AG04450 (cell line): ENCODE results near the gene CLCA4. TPM values are rescaled to one million over a fixed set of nuclear protein-coding genes. Genes with fewer than 3 reads are reported as not detected.

Experiments
- CTCF ChIA-PET: fragments of 300-600, 350-600 bp; formaldehyde crosslinking; extraction: SDS; loops from one replicate; lab custom pipeline; 2022; ENCODE audit warnings: antibody characterized with exemption, inconsistent platforms; lab: Charles Lee
- POLR2A ChIA-PET: fragments of 350-600 bp; formaldehyde crosslinking; extraction: SDS; loops from one replicate; lab custom pipeline; 2021; ENCODE audit warnings: antibody characterized with exemption, inconsistent platforms; lab: Yijun Ruan, JAX
- DNase-seq: peaks from one replicate; pipeline ENCODE4 v3.0.0-alpha.2; 2011; ENCODE audit warnings: low read depth, low spot score
- H3K27ac ChIP-seq: one replicate; pipeline ENCODE4 v1.5.1; 2012; ENCODE audit warnings: low read depth, low read length, control low read depth
- H3K27me3 ChIP-seq: one replicate; pipeline ENCODE4 v1.6.0; 2012; ENCODE audit warnings: low read length; ENCODE audit not compliant: control insufficient read depth, insufficient read depth
- H3K4me3 ChIP-seq: 2 replicates; pipeline ENCODE4 v1.5.1; 2011; ENCODE audit warnings: mild to moderate bottlenecking, low read depth, low read length, control low read depth
- H3K9me3 ChIP-seq: 2 replicates; pipeline ENCODE4 v1.5.1; 2012; ENCODE audit warnings: low read length; ENCODE audit not compliant: control insufficient read depth, insufficient read depth
- polyA plus RNA-seq: library from polyadenylated mRNA; depleted of rRNA; stranded (reverse); fragments of >200 nt; gene quantifications from 2 replicates; pipeline ENCODE4 v1.2.3, GENCODE V29; 2011
- TF ChIP-seq, protein P1 (sequence below): IDR thresholded peaks from 2 replicates; pipeline ENCODE4 v1.5.1; 2011; ENCODE audit warnings: low read depth, low read length, control low read depth, inconsistent platforms

CLCA4 gene
- polyA plus RNA-seq, 1 experiment: not detected

GRCh38 chr1:86505564-86505902 is 41.3 kb upstream of the CLCA4 start:
- no peak overlapping the region for H3K27ac ChIP-seq
- TF ChIP-seq, protein P1, sequence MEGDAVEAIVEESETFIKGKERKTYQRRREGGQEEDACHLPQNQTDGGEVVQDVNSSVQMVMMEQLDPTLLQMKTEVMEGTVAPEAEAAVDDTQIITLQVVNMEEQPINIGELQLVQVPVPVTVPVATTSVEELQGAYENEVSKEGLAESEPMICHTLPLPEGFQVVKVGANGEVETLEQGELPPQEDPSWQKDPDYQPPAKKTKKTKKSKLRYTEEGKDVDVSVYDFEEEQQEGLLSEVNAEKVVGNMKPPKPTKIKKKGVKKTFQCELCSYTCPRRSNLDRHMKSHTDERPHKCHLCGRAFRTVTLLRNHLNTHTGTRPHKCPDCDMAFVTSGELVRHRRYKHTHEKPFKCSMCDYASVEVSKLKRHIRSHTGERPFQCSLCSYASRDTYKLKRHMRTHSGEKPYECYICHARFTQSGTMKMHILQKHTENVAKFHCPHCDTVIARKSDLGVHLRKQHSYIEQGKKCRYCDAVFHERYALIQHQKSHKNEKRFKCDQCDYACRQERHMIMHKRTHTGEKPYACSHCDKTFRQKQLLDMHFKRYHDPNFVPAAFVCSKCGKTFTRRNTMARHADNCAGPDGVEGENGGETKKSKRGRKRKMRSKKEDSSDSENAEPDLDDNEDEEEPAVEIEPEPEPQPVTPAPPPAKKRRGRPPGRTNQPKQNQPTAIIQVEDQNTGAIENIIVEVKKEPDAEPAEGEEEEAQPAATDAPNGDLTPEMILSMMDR: no peak

DNA sequence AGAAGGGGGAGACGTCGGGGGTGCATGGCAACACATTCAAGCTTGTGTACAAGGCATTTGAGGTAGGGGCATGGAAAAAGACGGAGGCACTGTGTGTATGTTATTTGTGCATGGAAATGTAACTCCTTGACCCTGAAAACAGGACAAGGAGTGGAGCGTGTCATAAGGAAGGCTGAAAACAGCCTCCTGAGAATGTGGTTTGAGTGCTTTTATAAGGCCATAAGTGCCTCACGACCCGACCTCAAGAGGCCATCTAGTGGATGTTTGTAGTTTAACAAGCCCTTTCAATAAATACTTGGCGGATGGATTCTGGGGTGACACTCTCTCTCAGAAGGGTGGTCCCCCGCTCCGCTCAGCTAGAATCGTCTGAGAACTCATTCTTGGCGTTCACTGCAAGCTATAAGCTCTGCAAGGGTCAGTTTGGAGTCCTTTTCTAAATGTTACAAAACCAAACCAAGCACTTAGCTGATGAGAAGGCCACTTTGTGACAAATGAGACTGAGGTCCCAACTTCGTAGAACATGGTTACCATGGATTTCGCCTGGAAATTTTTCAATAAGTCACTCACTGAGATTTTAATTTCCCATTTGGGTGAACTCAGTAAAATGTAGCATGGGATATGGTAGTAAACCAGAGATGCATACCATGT is 38.8 kb upstream of the CLCA4 start:
- Histone ChIP-seq H3K9me3 (no peaks in the 10 kb centered on the region), H3K4me3 (no peak overlapping the region), H3K27ac (no peak overlapping the region), H3K27me3 (peaks cover 8% of the 10 kb centered on the region)
- POLR2A ChIA-PET: no interaction called here
- peak; percentile 11 for DNase-seq
- CTCF ChIA-PET: interaction anchor here (0.7 to 4.1 kb wide), 11 partner anchors 8 to 576 kb away, joined by 3 to 29 read pairs (median 4); no protein-coding TSS in a partner anchor
- TF ChIP-seq, protein P1: peak; percentile 52

More at GRCh38 chr1:86505564-86505902, 41.3 kb upstream of the CLCA4 start:
- ChIA-PET POLR2A (no interaction called here), CTCF (interaction anchor here (1.1 to 3.5 kb wide), 5 partner anchors 13 to 335 kb away, joined by 3 to 36 read pairs (median 7); partner anchors contain the start of gene SH3GLB1)
- Histone ChIP-seq H3K4me3 (no peak overlapping the region), H3K27me3 (peaks cover 8% of the 10 kb centered on the region), H3K9me3 (no peaks in the 10 kb centered on the region)
- no peak for DNase-seq

GRCh38 chr1:86508583-86508969 is 38.3 kb upstream of the CLCA4 start:
- Histone ChIP-seq H3K27ac (no peak overlapping the region), H3K9me3 (no peaks in the 10 kb centered on the region), H3K4me3 (no peak overlapping the region), H3K27me3 (peaks cover 8% of the 10 kb centered on the region)
- ChIA-PET POLR2A (no interaction called here), CTCF (interaction anchor here (0.7 to 4.1 kb wide), 8 partner anchors 9 to 235 kb away, joined by 3 to 29 read pairs (median 6); no protein-coding TSS in a partner anchor)
- TF ChIP-seq, protein P1: no peak
- no peak for DNase-seq

GRCh38 chr1:86515597-86515996 is 31.3 kb upstream of the CLCA4 start:
- ChIA-PET CTCF (interaction anchor here (1.1 to 1.8 kb wide), 2 partner anchors 8 to 42 kb away, joined by 4 read pairs; no protein-coding TSS in a partner anchor), POLR2A (no interaction called here)
- no peak for DNase-seq
- no peaks in the 10 kb centered on the region for H3K27me3 ChIP-seq
- TF ChIP-seq, protein P1: peak; percentile 36
- no peaks in the 10 kb centered on the region for H3K9me3 ChIP-seq
- H3K27ac ChIP-seq: no peak overlapping the region
- no peak overlapping the region for H3K4me3 ChIP-seq

GRCh38 chr1:86516335-86516734 is 30.5 kb upstream of the CLCA4 start:
- Histone ChIP-seq H3K4me3 (no peak overlapping the region), H3K27me3 (no peaks in the 10 kb centered on the region), H3K9me3 (no peaks in the 10 kb centered on the region), H3K27ac (no peak overlapping the region)
- TF ChIP-seq, protein P1: no peak
- ChIA-PET POLR2A (no interaction called here), CTCF (interaction anchor here (0.9 to 1.8 kb wide), 3 partner anchors 9 to 43 kb away, joined by 3 to 4 read pairs (median 4); no protein-coding TSS in a partner anchor)
- DNase-seq: no peak
